ENCODE data around the gene KRTAP5-10.
"Not testable (repeated sequence)": the region's sequence is repeated elsewhere in the genome, so short reads cannot be mapped to it uniquely, and the experiment has no call there.

DNA sequence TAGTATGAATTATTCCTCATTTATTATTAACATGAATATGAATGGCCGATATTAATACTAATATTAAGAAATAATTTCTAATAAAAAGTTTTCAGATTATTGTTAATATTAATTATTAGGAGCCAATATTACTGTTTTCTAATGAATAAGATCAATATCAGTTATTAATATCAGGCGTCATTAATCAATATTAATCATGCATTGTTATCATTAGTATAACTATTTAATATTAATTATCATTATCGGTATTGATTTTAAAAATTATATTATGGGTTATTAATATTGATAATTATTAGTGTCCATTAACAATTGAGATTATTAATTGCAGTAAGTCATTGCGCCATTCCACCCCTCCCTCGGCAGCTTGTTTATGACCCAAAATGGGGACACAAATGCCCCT, 20.3 kb downstream of the KRTAP5-10 start:
- not testable (repeated sequence) for TF ChIP-seq POLR2AphosphoS5 (IDR thresholded peaks at IDR 0.05; ENCODE audit: control insufficient read depth, insufficient read depth, low read depth, low read length); FOS (IDR thresholded peaks at IDR 0.05; ENCODE audit: extremely low read depth, insufficient read length); TCF7L2 (IDR thresholded peaks at IDR 0.05; ENCODE audit: low read depth, low read length); CTCF (IDR thresholded peaks at IDR 0.05 in 2 of 3, conservative IDR thresholded peaks at IDR 0.05 in 1 of 3; ENCODE audit: insufficient read depth in 2 of 3, low read depth in 1 of 3, low read length in 3 of 3); SMAD3 (CRISPR knock-in tag; conservative IDR thresholded peaks at IDR 0.05)
- TF ChIP-seq, protein P1, sequence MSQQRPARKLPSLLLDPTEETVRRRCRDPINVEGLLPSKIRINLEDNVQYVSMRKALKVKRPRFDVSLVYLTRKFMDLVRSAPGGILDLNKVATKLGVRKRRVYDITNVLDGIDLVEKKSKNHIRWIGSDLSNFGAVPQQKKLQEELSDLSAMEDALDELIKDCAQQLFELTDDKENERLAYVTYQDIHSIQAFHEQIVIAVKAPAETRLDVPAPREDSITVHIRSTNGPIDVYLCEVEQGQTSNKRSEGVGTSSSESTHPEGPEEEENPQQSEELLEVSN (IDR thresholded peaks at IDR 0.05; ENCODE audit: borderline replicate concordance in 1 of 2, extremely low read depth in 1 of 2, insufficient read depth in 1 of 2, insufficient read length in 1 of 2, low read depth in 1 of 2, low read length in 1 of 2, poor library complexity in 1 of 2, severe bottlenecking in 1 of 2) = not testable (repeated sequence)
